ENCODE measurements around the gene PDE9A.

DNA sequence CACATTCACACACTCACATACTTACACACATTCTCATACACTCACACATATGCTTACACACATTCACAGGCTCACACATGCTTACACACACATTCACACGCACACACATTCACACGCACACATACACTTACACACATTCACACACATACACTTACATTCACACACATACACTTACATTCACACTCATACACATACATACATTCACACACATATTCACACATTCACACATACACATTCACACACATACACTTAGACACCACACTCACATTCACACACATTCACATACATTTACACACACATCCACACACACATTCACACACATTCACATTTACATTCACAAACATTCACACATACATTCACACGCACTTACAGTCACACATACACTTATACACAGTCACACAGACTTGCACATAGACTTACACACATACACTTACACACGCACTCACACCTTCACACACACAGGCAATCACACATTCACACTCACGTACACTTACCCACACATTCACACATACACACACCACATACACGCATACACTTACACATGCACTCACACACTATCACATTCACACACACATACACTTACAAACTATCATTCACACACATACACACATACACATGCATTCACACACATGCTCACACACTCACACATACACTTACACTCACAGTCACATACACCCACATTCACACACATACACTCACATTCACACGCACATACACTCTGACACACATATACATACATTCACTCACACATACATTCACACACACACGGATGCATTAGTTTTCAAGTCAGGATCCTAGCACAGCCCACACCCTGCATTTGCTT lies 16.8 kb downstream of the PDE9A start:
- TF ChIP-seq, protein P1, sequence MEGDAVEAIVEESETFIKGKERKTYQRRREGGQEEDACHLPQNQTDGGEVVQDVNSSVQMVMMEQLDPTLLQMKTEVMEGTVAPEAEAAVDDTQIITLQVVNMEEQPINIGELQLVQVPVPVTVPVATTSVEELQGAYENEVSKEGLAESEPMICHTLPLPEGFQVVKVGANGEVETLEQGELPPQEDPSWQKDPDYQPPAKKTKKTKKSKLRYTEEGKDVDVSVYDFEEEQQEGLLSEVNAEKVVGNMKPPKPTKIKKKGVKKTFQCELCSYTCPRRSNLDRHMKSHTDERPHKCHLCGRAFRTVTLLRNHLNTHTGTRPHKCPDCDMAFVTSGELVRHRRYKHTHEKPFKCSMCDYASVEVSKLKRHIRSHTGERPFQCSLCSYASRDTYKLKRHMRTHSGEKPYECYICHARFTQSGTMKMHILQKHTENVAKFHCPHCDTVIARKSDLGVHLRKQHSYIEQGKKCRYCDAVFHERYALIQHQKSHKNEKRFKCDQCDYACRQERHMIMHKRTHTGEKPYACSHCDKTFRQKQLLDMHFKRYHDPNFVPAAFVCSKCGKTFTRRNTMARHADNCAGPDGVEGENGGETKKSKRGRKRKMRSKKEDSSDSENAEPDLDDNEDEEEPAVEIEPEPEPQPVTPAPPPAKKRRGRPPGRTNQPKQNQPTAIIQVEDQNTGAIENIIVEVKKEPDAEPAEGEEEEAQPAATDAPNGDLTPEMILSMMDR (IDR thresholded peaks at IDR 0.05), result no peak
- no peak for TF ChIP-seq POLR2AphosphoS5 (IDR thresholded peaks at IDR 0.05)

Data from breast epithelium (tissue), 3 donors.